Measurements from ENCODE around the gene DUSP15. TPM values are rescaled to one million over a fixed set of nuclear protein-coding genes. Genes with fewer than 3 reads are reported as not detected.

The DUSP15 gene
- total and polyA plus RNA-seq, 9 of the 15 experiments (the other 6 are each of a cell fraction or from before 2014, with no cell fraction given), result 0.34 TPM; not detected in 8

DNA sequence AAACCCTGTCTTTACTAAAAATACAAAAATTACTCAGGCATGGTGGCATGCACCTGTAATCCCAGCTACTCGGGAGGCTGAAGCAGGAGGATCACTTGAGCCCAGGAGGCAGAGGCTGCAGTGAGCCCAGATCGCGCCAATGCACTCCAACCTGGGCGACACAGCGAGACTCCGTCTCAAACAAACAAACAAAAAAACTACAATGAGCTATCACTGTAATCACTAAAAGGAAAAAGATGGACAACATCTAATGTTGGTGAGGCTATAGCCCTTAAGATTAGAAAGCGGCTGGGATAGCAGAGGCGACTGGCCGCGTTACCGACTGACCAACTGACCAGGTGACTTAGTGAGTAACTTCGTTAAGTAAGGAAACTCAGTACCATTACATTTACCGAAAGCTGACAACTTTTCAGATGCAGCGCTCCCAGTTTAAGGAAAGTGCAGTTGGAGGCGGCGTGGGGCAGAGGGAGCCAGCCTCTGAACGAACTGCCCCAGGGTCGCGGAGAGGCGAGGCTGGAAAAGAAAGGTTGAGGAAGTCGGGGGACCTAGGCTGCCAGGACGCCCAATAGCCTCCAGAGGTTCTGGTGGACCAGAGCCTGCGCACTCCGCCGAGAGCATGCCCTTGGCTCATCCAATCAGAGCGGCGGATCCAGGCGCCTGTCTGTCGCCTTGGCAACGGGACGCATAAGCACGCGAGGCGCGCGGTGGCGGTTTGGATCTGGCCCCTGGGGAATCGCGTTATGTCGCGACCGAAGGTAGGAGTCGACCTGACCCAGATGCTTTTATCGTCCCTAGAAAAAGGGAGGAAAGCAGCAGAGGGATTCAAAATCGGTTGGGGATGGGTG, 9.0 kb upstream of the DUSP15 start (continued):
- TF ChIP-seq, protein P1, sequence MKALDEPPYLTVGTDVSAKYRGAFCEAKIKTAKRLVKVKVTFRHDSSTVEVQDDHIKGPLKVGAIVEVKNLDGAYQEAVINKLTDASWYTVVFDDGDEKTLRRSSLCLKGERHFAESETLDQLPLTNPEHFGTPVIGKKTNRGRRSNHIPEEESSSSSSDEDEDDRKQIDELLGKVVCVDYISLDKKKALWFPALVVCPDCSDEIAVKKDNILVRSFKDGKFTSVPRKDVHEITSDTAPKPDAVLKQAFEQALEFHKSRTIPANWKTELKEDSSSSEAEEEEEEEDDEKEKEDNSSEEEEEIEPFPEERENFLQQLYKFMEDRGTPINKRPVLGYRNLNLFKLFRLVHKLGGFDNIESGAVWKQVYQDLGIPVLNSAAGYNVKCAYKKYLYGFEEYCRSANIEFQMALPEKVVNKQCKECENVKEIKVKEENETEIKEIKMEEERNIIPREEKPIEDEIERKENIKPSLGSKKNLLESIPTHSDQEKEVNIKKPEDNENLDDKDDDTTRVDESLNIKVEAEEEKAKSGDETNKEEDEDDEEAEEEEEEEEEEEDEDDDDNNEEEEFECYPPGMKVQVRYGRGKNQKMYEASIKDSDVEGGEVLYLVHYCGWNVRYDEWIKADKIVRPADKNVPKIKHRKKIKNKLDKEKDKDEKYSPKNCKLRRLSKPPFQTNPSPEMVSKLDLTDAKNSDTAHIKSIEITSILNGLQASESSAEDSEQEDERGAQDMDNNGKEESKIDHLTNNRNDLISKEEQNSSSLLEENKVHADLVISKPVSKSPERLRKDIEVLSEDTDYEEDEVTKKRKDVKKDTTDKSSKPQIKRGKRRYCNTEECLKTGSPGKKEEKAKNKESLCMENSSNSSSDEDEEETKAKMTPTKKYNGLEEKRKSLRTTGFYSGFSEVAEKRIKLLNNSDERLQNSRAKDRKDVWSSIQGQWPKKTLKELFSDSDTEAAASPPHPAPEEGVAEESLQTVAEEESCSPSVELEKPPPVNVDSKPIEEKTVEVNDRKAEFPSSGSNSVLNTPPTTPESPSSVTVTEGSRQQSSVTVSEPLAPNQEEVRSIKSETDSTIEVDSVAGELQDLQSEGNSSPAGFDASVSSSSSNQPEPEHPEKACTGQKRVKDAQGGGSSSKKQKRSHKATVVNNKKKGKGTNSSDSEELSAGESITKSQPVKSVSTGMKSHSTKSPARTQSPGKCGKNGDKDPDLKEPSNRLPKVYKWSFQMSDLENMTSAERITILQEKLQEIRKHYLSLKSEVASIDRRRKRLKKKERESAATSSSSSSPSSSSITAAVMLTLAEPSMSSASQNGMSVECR (CRISPR knock-in tag; IDR thresholded peaks at IDR 0.05), result peak; percentile 89; the same call in 1 of the 2 replicates
- TF ChIP-seq ZNF24 (IDR thresholded peaks at IDR 0.05) (no peak), GABPB1 (CRISPR knock-in tag; IDR thresholded peaks at IDR 0.05) (peak; percentile 49; the same call in 1 of the 2 replicates), NEUROD1 (IDR thresholded peaks at IDR 0.05; ENCODE audit: borderline replicate concordance, low read depth, low read length, partially characterized antibody) (peak; percentile 25), ZNF232 (CRISPR knock-in tag; IDR thresholded peaks at IDR 0.05) (no peak), RBBP5 (IDR thresholded peaks at IDR 0.05; ENCODE audit: borderline replicate concordance, insufficient read depth, low read length, poor library complexity, severe bottlenecking) (peak; percentile 2), MEIS2 (IDR thresholded peaks at IDR 0.05; ENCODE audit: partially characterized antibody) (peak; percentile 52), MCM7 (IDR thresholded peaks at IDR 0.05) (no peak), ZBTB2 (IDR thresholded peaks at IDR 0.05) (peak; percentile 34; the same call in 1 of the 2 replicates), TEAD2 (tag; IDR thresholded peaks at IDR 0.05) (no peak), MXD1 (CRISPR knock-in tag; IDR thresholded peaks at IDR 0.05; ENCODE audit: borderline replicate concordance, poor library complexity, severe bottlenecking) (peak; percentile 85)
- TF ChIP-seq, protein P2, sequence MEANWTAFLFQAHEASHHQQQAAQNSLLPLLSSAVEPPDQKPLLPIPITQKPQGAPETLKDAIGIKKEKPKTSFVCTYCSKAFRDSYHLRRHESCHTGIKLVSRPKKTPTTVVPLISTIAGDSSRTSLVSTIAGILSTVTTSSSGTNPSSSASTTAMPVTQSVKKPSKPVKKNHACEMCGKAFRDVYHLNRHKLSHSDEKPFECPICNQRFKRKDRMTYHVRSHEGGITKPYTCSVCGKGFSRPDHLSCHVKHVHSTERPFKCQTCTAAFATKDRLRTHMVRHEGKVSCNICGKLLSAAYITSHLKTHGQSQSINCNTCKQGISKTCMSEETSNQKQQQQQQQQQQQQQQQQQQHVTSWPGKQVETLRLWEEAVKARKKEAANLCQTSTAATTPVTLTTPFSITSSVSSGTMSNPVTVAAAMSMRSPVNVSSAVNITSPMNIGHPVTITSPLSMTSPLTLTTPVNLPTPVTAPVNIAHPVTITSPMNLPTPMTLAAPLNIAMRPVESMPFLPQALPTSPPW (CRISPR knock-in tag; IDR thresholded peaks at IDR 0.05), result peak; percentile 98
- TF ChIP-seq, protein P3, sequence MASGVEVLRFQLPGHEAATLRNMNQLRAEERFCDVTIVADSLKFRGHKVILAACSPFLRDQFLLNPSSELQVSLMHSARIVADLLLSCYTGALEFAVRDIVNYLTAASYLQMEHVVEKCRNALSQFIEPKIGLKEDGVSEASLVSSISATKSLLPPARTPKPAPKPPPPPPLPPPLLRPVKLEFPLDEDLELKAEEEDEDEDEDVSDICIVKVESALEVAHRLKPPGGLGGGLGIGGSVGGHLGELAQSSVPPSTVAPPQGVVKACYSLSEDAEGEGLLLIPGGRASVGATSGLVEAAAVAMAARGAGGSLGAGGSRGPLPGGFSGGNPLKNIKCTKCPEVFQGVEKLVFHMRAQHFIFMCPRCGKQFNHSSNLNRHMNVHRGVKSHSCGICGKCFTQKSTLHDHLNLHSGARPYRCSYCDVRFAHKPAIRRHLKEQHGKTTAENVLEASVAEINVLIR (CRISPR knock-in tag; IDR thresholded peaks at IDR 0.05), result no peak
